Activated CD8-positive, alpha-beta memory T cell treated with anti-CD3 and anti-CD28 coated beads for 1 hour (primary cell): ENCODE results near the gene INO80C.
A peak's percentile ranks its signal among the peaks of the same experiment; 100 is the strongest.

Experiments
- DNase-seq, 2 donors: peaks; one replicate each; pipeline ENCODE4 v3.0.0-alpha.2; 2020; ENCODE audit warnings: low read depth in 1 of 2; ENCODE audit errors: extremely low read depth in 1 of 2

INO80C gene

GRCh38 chr18:35497370-35498197 is at the start of gene INO80C:
TSS of gene INO80C (minus strand) at chr18:35497960. CDS start at chr18:35497874, 86 bp downstream.
- DNase-seq, result peak; percentile 73 to 90

GRCh38 chr18:35547008-35547605 is 49.3 kb upstream of the INO80C start:
- no peak for DNase-seq

GRCh38 chr18:35542356-35542755 is 44.6 kb upstream of the INO80C start:
- DNase-seq, result no peak

GRCh38 chr18:35535297-35535696 is 37.5 kb upstream of the INO80C start:
- no peak for DNase-seq

GRCh38 chr18:35533916-35534405 is 36.2 kb upstream of the INO80C start:
- no peak for DNase-seq

- DNase-seq, result no peak
These were observed 31.1 kb upstream of the INO80C start for GRCh38 chr18:35528749-35529274.

GRCh38 chr18:35526495-35527059 is 28.8 kb upstream of the INO80C start:
- DNase-seq, result no peak

- no peak for DNase-seq
These were observed 28.2 kb upstream of the INO80C start for GRCh38 chr18:35525795-35526494.

GRCh38 chr18:35524226-35524625 is 26.5 kb upstream of the INO80C start:
- no peak for DNase-seq

- DNase-seq, result no peak
These were observed 24.6 kb upstream of the INO80C start for GRCh38 chr18:35522130-35522959.

GRCh38 chr18:35521133-35521532 is 23.4 kb upstream of the INO80C start:
- DNase-seq, result no peak

GRCh38 chr18:35519148-35519899 is 21.6 kb upstream of the INO80C start:
- no peak for DNase-seq

- DNase-seq, result no peak
These were observed 20.0 kb upstream of the INO80C start for GRCh38 chr18:35517715-35518114.

GRCh38 chr18:35516789-35517188 is 19.0 kb upstream of the INO80C start:
- DNase-seq, result no peak

GRCh38 chr18:35516351-35516750 is 18.6 kb upstream of the INO80C start:
- DNase-seq, result no peak

- DNase-seq, result no peak
These were observed 17.8 kb upstream of the INO80C start for GRCh38 chr18:35515460-35516130.

GRCh38 chr18:35514752-35515459 is 17.1 kb upstream of the INO80C start:
- DNase-seq, result no peak

GRCh38 chr18:35514283-35514682 is 16.5 kb upstream of the INO80C start:
- no peak for DNase-seq
